ENCODE results near the gene GALNT5.

GRCh38 chr2:157318884-157319283 is 61.4 kb downstream of the GALNT5 start:
- no peak for TF ChIP-seq CTCF (IDR thresholded peaks at IDR 0.05)
- TF ChIP-seq POLR2AphosphoS5 (IDR thresholded peaks at IDR 0.05) = no peak
- no peak for TF ChIP-seq EP300 (IDR thresholded peaks at IDR 0.05)

Measured in suprapubic skin (tissue), 4 donors.